GM23248 (cell line): ENCODE measurements around the gene SUPT7L. TPM values are rescaled to one million over a fixed set of nuclear protein-coding genes. Genes with fewer than 3 reads are reported as not detected.

Source experiments
- DNase-seq: peaks from one replicate; pipeline ENCODE4 v3.0.0-alpha.2; 2015
- H2AFZ ChIP-seq: fragments of 200-600 bp; sonication (generic); 2 replicates; pipeline ENCODE4 v1.6.1; 2016; ENCODE audit warnings: antibody characterized with exemption
- H3F3A ChIP-seq: fragments of 200-600 bp; sonication (generic); 2 replicates; pipeline ENCODE4 v1.6.1; 2016; ENCODE audit warnings: mild to moderate bottlenecking, antibody characterized with exemption, mixed run types; ENCODE audit not compliant: insufficient read depth
- H3K27ac ChIP-seq: fragments of 200-600 bp; sonication (generic); 2 replicates; pipeline ENCODE4 v1.5.1; 2016; ENCODE audit warnings: mild to moderate bottlenecking
- H3K27me3 ChIP-seq: fragments of 200-600 bp; sonication (generic); replicated peaks from 2 replicates; pipeline ENCODE4 v1.6.1; 2016; ENCODE audit warnings: mild to moderate bottlenecking; ENCODE audit not compliant: insufficient read depth
- H3K36me3 ChIP-seq: fragments of 200-600 bp; sonication (generic); 2 replicates; pipeline ENCODE4 v1.6.1; 2016; ENCODE audit warnings: low read depth, mild to moderate bottlenecking
- H3K4me1 ChIP-seq: fragments of 200-600 bp; sonication (generic); 2 replicates; pipeline ENCODE4 v1.6.1; 2016; ENCODE audit warnings: mild to moderate bottlenecking; ENCODE audit not compliant: insufficient read depth
- H3K4me2 ChIP-seq: fragments of 200-600 bp; sonication (generic); one replicate; pipeline ENCODE4 v1.6.1; 2016; ENCODE audit warnings: mild to moderate bottlenecking; ENCODE audit not compliant: unreplicated experiment
- H3K4me3 ChIP-seq: fragments of 200-600 bp; sonication (generic); 2 replicates; pipeline ENCODE4 v1.5.1; 2016; ENCODE audit warnings: mild to moderate bottlenecking
- H3K79me2 ChIP-seq: fragments of 200-600 bp; sonication (generic); 2 replicates; pipeline ENCODE4 v1.6.1; 2016; ENCODE audit warnings: mild to moderate bottlenecking; ENCODE audit not compliant: insufficient read depth
- H3K9ac ChIP-seq: fragments of 200-600 bp; sonication (generic); 2 replicates; pipeline ENCODE4 v1.6.1; 2016; ENCODE audit warnings: mild to moderate bottlenecking
- H3K9me2 ChIP-seq: fragments of 200-600 bp; sonication (generic); 2 replicates; pipeline ENCODE4 v1.6.1; 2016; ENCODE audit warnings: mixed run types, mild to moderate bottlenecking, moderate library complexity; ENCODE audit not compliant: insufficient read depth
- H3K9me3 ChIP-seq: fragments of 200-600 bp; sonication (generic); one replicate; pipeline ENCODE4 v1.6.1; 2017; ENCODE audit warnings: low read depth
- H4K20me1 ChIP-seq: fragments of 200-600 bp; sonication (generic); 2 replicates; pipeline ENCODE4 v1.6.0; 2016; ENCODE audit not compliant: insufficient read depth
- EZH2 ChIP-seq: fragments of 200-600 bp; sonication (generic); IDR thresholded peaks from 2 replicates; pipeline ENCODE4 v1.6.1; 2018; ENCODE audit warnings: antibody characterized with exemption, mild to moderate bottlenecking; ENCODE audit not compliant: insufficient read depth, poor library complexity, severe bottlenecking
- EZH2phosphoT487 ChIP-seq: fragments of 200-600 bp; sonication (generic); IDR thresholded peaks from 2 replicates; pipeline ENCODE4 v1.6.1; 2018; ENCODE audit warnings: antibody characterized with exemption, moderate library complexity, mild to moderate bottlenecking, low read depth; ENCODE audit not compliant: insufficient read depth
- WGBS, 2 experiments: methylation state at CpG; one replicate each; pipeline ENCODE4 v1.1.6; 2015 to 2017; ENCODE audit warnings: low lambda C conversion rate in 2 of 2, low coverage in 1 of 2; ENCODE audit errors: missing lambda C conversion rate in 2 of 2; 5-methylcytosine and 5-hydroxymethylcytosine counted together
- in situ Hi-C: fragments of 300-500 bp; cut with MboI; formaldehyde crosslinking; loops from 2 replicates; pipeline ENCODE4 v1.15.0; 2020
- polyA plus RNA-seq: library from polyadenylated mRNA; unstranded; fragments of >200 nt; fragmentation: Nextera tagmentation; extraction: Ambion mirVana; gene quantifications from 2 replicates; pipeline ENCODE4 v1.2.1, GENCODE V29; 2016
- total RNA-seq: library from RNA; depleted of rRNA; stranded (reverse); fragments of >200 nt; shearing (Covaris generic); gene quantifications from 2 replicates; pipeline ENCODE4 v1.2.3, GENCODE V29; 2014

Gene SUPT7L
- total and polyA plus RNA-seq, 2 experiments from 2014 or later: 23.3 to 24.6 TPM

DNA sequence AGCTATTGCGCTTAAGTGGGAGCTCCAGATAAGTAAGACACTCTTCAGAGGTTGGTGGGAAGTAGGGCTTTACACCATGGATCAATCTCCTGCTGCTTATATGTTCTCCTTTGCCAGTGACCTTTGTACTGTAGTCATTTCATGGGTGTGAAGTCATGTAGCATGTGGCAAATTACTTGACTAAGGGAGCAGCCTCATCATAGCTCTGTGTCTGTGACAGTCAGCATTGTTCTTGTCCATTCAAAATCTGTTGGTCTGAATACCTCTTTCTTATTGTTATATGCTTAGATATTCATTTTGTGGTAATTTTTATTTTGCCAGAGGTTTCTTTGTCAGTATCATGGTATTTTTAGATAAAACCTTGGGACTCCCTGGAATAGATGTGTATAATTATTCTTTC lies 18.4 kb upstream of the SUPT7L start:
- in situ Hi-C loops: no loop called here
- TF ChIP-seq EZH2 (no peak), EZH2phosphoT487 (no peak)
- no peaks in the 10 kb centered on the region for H3K79me2 ChIP-seq
- peak overlapping the region; percentile 70 for H3K9ac ChIP-seq
- peaks cover 31% of the 10 kb centered on the region for H3K4me1 ChIP-seq
- no peaks in the 10 kb centered on the region for H3K9me2 ChIP-seq
- H3F3A ChIP-seq: peaks cover 29% of the 10 kb centered on the region
- H3K27me3 ChIP-seq: no peaks in the 10 kb centered on the region
- H3K36me3 ChIP-seq: peaks cover 32% of the 10 kb centered on the region
- H4K20me1 ChIP-seq: no peaks in the 10 kb centered on the region
- H3K27ac ChIP-seq: peak overlapping the region; percentile 96
- peak; percentile 81 for DNase-seq
- peak overlapping the region; percentile 39 for H3K4me3 ChIP-seq
- 94 to 97% methylated on average over 1 of the region's 1 CpG for WGBS, 2 experiments
- H2AFZ ChIP-seq: no peak overlapping the region
- H3K4me2 ChIP-seq: peak overlapping the region; percentile 85
- H3K9me3 ChIP-seq: no peaks in the 10 kb centered on the region

DNA sequence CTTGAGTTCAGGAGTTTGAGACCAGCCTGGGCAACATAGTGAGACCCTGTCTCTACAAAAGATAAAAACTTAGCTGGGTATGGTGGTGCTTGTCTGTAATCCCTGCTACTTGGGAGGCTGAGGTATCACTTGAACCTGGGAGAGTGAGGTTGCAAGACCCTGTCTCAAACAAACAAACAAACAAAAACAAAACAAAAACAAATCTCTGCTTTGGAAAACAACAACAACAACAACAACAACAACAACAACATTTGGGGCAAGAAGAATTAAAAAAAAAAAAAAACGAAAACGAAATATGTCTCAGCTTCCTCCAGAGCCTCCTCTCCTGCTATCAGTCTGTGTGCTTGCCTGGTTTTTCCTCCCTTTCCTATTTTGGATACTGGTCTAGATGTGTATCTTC lies 17.2 kb upstream of the SUPT7L start:
- Histone ChIP-seq H3K9me2 (no peaks in the 10 kb centered on the region), H3F3A (peaks cover 29% of the 10 kb centered on the region), H3K4me1 (peaks cover 31% of the 10 kb centered on the region), H4K20me1 (no peaks in the 10 kb centered on the region), H3K36me3 (peaks cover 35% of the 10 kb centered on the region), H3K27ac (peak overlapping the region; percentile 96), H3K27me3 (no peaks in the 10 kb centered on the region), H3K9me3 (no peaks in the 10 kb centered on the region), H3K4me2 (no peak overlapping the region), H2AFZ (no peak overlapping the region), H3K79me2 (no peaks in the 10 kb centered on the region), H3K4me3 (no peak overlapping the region), H3K9ac (no peak overlapping the region)
- in situ Hi-C loops: no loop called here
- DNase-seq: no peak
- no peak for TF ChIP-seq EZH2phosphoT487
- TF ChIP-seq EZH2: no peak
- 94 to 100% methylated on average over 2 of the region's 2 CpGs for WGBS, 2 experiments

DNA sequence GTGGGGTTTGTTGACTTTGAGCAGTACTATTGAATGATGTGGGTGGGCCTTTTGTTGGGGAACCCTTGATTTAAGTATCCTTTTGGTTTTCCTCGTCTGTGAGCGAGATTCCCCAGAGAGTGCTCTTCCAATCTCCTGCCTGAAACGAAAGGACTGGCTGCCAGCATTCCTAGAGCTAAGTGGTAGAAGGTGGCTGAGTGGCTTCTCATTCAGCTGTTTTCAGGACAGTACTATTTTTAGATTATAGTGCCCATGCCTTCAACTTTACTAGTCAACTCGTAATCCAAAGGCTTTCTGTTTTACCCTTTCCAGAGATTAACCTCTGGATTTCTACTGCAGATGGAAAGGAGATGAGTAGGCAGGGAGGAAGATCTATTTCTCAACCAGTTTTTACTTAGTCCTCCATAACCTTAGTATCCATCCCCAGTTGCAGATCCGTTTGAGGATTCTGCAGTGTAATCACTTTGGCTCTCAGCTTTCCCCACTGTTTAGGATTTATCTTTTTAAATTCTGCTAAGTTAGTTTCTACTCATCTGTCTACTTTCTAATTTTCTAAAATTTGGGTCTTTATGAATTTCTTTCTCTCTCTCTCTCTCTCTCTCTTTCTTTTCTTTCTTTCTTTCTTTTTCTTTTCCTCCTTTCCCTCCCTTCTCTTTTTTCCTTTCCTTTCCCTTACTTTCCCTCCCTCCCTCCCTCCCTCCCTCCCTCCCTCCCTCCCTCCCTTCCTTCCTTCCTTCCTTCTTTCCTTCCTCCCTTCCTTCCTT lies 9.5 kb upstream of the SUPT7L start:
- H3K9me2 ChIP-seq: no peaks in the 10 kb centered on the region
- peaks cover 51% of the 10 kb centered on the region for H3K36me3 ChIP-seq
- H3K27ac ChIP-seq: no peak overlapping the region
- H2AFZ ChIP-seq: no peak overlapping the region
- H3K4me2 ChIP-seq: no peak overlapping the region
- H3K27me3 ChIP-seq: no peaks in the 10 kb centered on the region
- in situ Hi-C loops: no loop called here
- H3K9ac ChIP-seq: no peak overlapping the region
- no peak for DNase-seq
- no peaks in the 10 kb centered on the region for H3F3A ChIP-seq
- H3K4me1 ChIP-seq: no peaks in the 10 kb centered on the region
- WGBS, 2 experiments: 84% methylated on average over 5 of the region's 5 CpGs
- TF ChIP-seq EZH2phosphoT487 (no peak), EZH2 (no peak)
- no peaks in the 10 kb centered on the region for H4K20me1 ChIP-seq
- no peaks in the 10 kb centered on the region for H3K9me3 ChIP-seq
- no peak overlapping the region for H3K4me3 ChIP-seq
- 0 out of 2 replicates have a peak, but pooled peaks cover 5% of the 10 kb centered on the region for H3K79me2 ChIP-seq

DNA sequence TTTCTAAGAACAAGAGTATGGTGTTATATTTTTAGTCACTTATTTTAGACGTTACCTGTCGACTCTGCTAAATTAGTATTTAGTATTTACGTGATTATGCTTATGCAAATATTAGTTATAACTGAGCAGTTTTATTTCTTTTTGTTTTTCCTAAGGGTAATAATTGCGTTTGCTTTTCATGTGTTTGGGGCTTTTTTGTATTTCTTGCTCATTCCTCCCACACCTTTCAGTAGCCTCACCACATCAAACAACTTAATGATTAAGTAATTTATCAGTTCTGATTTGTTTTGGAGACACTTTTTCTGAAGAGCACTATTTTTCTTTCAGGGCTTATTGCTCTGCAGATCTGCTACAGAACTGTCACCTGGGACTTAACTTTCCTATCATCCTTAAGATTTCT lies 7.8 kb upstream of the SUPT7L start:
- H3K9me2 ChIP-seq: no peaks in the 10 kb centered on the region
- H3K27me3 ChIP-seq: no peaks in the 10 kb centered on the region
- no peak overlapping the region for H2AFZ ChIP-seq
- no peak overlapping the region for H3K9ac ChIP-seq
- H3K4me1 ChIP-seq: no peaks in the 10 kb centered on the region
- in situ Hi-C loops: no loop called here
- no peaks in the 10 kb centered on the region for H4K20me1 ChIP-seq
- no peak overlapping the region for H3K4me2 ChIP-seq
- H3K27ac ChIP-seq: no peak overlapping the region
- TF ChIP-seq EZH2phosphoT487 (no peak), EZH2 (no peak)
- no peak for DNase-seq
- H3K79me2 ChIP-seq: 0 out of 2 replicates have a peak, but pooled peaks cover 5% of the 10 kb centered on the region
- H3K9me3 ChIP-seq: no peaks in the 10 kb centered on the region
- 94 to 95% methylated on average over 4 of the region's 4 CpGs for WGBS, 2 experiments
- no peak overlapping the region for H3K4me3 ChIP-seq
- H3F3A ChIP-seq: no peaks in the 10 kb centered on the region
- H3K36me3 ChIP-seq: peaks cover 45% of the 10 kb centered on the region
